ENCODE measurements around the gene HELZ2.
A peak's percentile ranks its signal among the peaks of the same experiment; 100 is the strongest.

HELZ2 gene

GRCh38 chr20:63540417-63541186 lies 33.4 kb downstream of the HELZ2 start:
- no peak for DNase-seq (ENCODE audit: low read depth in 2 of 2, low spot score in 1 of 2)

DNA sequence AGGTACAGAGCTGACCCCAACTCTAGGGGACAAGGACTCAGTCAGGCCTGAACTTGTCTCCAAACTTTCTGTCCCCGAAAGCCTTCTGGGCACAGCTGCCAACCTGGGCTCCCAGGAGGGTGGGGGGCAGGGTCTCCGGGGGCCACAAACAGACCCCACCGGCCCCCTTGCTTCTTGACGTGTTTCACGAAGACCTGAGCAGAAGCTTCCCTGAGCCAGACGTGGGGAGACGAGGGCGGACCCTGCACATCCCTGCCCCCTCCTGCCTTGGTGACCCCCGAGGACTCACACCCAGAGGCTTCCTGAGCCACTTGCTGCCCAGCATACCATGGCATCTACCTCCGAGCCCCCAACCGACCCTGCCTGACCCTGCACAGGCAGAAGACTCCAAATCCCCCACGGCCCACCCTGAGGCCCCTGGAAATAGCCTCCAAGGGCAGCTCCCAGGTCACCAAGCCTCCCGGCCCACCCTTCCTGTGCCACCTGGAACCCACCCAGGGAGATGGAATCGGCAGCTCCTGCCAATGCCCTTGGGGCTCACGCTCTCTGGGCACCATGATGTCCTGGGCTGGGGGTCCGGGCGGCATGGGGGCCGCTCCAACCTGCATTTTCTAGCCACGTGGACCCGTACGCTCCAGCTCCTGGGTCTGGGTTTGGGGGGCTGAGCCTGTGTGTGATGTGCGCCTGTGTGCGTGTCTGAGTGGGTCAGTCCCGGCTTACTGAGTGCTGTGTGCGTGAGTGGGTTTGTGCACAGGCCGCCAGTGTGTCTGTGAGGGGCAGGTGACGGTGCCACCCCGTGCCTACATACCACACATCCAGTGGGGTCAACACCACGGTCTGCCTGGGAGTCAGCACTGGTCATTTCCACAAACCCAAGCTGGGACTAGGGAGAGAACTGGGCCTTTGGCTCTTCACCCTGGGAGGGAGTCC lies 34.3 kb downstream of the HELZ2 start:
- DNase-seq (ENCODE audit: low read depth in 2 of 2, low spot score in 1 of 2), result no peak

GRCh38 chr20:63539092-63539430 lies 35.0 kb downstream of the HELZ2 start:
- no peak for DNase-seq (ENCODE audit: low read depth in 2 of 2, low spot score in 1 of 2)

- DNase-seq (ENCODE audit: low read depth in 2 of 2, low spot score in 1 of 2), result no peak
These were observed 35.6 kb downstream of the HELZ2 start for GRCh38 chr20:63538204-63539091.

DNA sequence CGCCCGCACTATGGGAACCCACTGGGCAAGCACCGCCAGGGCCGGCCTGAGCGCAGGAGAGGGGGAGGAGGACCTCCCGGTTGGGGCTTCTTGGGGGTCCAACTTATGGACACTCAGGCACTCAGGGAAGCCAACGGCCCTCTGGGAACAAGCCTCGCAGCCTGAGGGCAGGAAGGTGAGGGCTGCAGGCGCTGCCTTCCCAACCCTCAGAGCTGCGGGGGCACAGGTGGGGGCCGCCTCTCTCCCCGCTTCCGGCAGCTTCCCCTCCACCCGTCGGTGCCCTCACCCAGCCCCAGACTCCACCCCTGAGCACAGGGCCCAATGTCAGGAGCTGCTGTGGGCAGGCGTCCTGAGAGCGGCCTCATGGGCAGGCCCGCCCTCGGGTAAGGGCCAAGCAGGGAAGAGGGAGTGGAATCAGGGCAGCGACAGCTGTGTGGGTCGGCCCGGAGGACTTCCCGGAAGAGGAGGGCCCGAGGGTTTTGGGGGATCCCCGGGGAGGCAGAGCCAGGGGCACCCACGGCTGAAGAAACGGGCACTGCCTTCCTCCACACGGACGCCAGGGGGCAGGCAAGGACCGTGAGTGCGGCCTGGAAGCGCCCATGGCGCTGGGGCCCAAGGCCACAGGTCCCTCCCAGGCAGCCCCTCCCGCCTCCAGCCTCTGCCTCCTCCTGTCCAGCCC lies 36.4 kb downstream of the HELZ2 start:
- peak; percentile 82 to 84 for DNase-seq (ENCODE audit: low read depth in 2 of 2, low spot score in 1 of 2)

DNA sequence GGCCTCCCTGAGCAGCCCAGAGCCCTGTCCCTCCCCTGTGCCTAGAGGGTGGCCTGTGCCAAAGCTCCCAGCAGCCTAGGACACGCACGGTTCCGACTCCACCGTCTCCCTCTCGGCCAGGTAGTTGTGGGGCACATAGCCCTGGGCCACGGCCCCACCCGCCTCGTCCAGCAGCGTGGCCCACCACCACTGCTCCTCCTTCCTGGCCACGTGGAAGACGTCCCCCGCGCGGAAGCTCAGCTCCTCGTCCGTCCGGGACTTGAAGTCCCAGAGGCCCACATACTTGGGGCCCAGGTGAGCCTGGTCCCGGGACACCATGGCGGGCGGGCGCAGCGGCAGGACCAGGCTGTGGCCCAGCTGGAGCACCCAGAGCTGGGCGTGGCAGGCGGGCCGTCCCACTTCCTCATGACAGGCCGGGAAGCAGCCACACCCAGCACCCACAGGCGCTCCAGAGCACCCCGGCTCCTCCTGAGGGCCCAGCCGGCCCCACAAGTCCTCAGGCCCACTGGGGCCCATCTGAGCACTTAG lies 37.0 kb downstream of the HELZ2 start, which contains the start of gene PTK6:
Gene PTK6 (minus strand): TSS at position 380 of the 528 bp plus-strand sequence. CDS start 62 bp downstream, at position 318.
- no peak for DNase-seq (ENCODE audit: low read depth in 2 of 2, low spot score in 1 of 2)

DNA sequence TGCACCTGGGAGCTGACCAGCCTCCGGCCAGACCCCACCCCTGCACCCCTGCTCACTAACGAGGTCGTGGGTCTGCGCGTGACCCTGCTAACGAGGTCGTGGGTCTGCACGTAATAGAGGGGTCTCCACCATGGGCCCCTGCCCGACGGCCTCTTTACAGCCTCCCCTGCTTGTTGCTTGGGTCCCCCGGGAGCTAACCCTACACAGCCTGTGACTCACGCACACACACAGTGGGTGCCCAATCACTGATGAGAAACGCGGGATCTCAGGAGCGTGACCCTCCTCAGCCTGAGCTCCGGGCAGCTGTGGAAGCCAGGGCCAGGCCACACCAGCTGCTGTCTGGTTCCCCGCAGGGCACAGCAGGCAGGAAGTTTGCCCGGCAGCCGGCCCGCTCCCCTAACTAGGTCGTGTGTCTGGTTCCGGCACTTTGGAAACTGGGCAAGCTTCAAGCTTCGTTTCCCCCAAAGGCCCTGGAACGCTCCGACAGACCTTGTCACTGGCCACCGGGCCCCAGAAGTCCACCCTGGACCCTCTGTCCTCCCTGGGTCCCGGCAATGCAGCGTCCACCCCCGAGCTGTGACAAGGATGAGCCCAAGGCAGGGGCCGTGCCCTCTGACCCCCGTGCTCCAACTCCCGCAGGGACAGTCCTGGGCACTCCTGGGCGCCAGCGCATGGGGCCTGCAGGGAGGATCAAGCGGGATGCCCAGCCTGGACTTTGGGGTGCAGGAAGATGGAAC lies 37.6 kb downstream of the HELZ2 start:
- DNase-seq (ENCODE audit: low read depth in 2 of 2, low spot score in 1 of 2), result no peak

- no peak for DNase-seq (ENCODE audit: low read depth in 2 of 2, low spot score in 1 of 2)
These were observed 39.0 kb downstream of the HELZ2 start for GRCh38 chr20:63534831-63535651.

- no peak for DNase-seq (ENCODE audit: low read depth in 2 of 2, low spot score in 1 of 2)
These were observed 39.6 kb downstream of the HELZ2 start for GRCh38 chr20:63534427-63534830.

GRCh38 chr20:63533871-63534393 lies 40.1 kb downstream of the HELZ2 start:
- DNase-seq (ENCODE audit: low read depth in 2 of 2, low spot score in 1 of 2), result no peak

- no peak for DNase-seq (ENCODE audit: low read depth in 2 of 2, low spot score in 1 of 2)
These were observed 40.7 kb downstream of the HELZ2 start for GRCh38 chr20:63533388-63533787.

- DNase-seq (ENCODE audit: low read depth in 2 of 2, low spot score in 1 of 2), result no peak
These were observed 41.5 kb downstream of the HELZ2 start for GRCh38 chr20:63532449-63532971.

DNA sequence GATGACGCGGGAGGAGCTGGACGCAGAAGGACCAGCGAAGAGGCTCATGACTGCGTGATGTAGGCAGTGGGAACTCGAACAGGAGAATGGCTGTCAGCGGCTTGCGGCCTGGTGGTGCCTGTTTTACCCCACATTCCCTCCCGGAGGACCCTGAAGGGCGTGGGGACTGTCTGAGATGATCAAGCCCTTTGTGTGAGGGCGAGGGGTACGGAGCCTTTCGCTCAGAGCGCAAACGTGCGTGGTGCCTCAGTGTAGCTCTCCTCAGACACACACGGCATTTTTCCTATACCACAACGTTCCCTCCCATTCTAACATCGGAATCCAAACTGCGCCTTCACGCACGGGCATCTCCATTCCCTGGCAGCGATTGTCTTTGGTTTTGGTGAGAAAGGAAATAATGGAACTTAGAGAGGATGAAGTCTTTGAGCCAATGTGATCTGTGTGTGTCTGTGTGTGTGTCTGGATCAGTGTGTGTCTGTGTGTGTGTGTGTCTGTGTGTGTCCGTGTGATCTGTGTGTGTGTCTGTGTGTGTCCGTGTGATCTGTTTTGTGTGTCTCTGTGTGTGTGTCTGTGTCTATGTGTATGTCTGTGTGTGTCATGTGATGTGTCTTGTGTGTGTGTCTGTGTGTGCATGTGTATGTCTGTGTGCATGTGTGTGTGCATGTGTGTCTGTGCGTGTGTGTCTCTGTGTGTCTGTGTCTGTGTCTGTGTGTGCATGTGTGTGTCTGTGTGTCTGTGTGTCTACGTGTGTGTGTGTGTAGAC lies 42.2 kb downstream of the HELZ2 start:
- no peak for DNase-seq (ENCODE audit: low read depth in 2 of 2, low spot score in 1 of 2)

DNA sequence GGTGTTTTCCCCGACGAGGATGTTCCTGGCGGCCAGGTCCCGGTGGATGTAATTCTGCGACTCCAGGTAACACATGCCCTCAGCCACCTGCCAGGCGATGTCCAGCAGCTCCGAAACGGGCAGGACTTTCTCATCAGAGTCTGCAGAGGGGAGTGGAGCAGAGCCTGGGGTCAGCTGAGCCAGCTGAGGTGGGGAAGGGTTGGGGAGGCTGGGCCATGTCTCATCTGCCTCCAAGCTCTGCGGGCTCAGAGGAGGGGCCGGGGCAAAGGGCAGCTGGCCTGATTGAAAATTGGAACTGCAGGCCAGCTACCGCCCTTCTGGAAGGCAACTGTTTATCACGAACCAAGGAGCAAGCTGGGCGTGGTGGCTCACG lies 43.3 kb downstream of the HELZ2 start:
- no peak for DNase-seq (ENCODE audit: low read depth in 2 of 2, low spot score in 1 of 2)

GRCh38 chr20:63529861-63530787 lies 43.9 kb downstream of the HELZ2 start:
- no peak for DNase-seq (ENCODE audit: low read depth in 2 of 2, low spot score in 1 of 2)

- DNase-seq (ENCODE audit: low read depth in 2 of 2, low spot score in 1 of 2), result no peak
These were observed 44.7 kb downstream of the HELZ2 start for GRCh38 chr20:63529180-63529860.

Measured in stimulated activated CD8-positive, alpha-beta memory T cell treated with anti-CD3 and anti-CD28 coated beads, Interleukin-4, amount 100 ng/mL, for 1 hour (primary cell).